ENCODE results near the gene TSSC4.

Gene TSSC4

GRCh38 chr11:2400069-2400761 lies at the start of gene TSSC4:
Gene TSSC4 (plus strand): TSS chr11:2400750. CDS start chr11:2402634, 1,884 bp downstream.
- H3K4me2 ChIP-seq, result peak within 1 kb of the TSS; percentile 98
- no peaks in the 10 kb centered on the region for H3K27me3 ChIP-seq (ENCODE audit: insufficient read depth, low read depth)
- no peak within 1 kb of the TSS for H3K4me3 ChIP-seq (IDR thresholded peaks at IDR 0.05; ENCODE audit: insufficient read depth, low read depth, low read length)
- peak within 1 kb of the TSS; percentile 74 for H3K9ac ChIP-seq
- peak within 1 kb of the TSS; percentile 52; the same call in 1 of the 2 replicates for H2AFZ ChIP-seq (ENCODE audit: low read depth)
- peaks cover 17% of the 10 kb centered on the region; the same call in 1 of the 2 replicates for H3K79me2 ChIP-seq (ENCODE audit: insufficient read depth, low read depth)
- peaks cover 6% of the 10 kb centered on the region for H3K4me1 ChIP-seq (ENCODE audit: low read depth, poor library complexity, severe bottlenecking)
- TF ChIP-seq CTCF (conservative IDR thresholded peaks at IDR 0.05; ENCODE audit: low read depth, low read length), result peak; percentile 67
- H3K27ac ChIP-seq, result peak within 1 kb of the TSS; percentile 61
- H4K20me1 ChIP-seq (ENCODE audit: insufficient read depth), result no peaks in the 10 kb centered on the region
- H3K36me3 ChIP-seq (ENCODE audit: insufficient read depth), result no peaks in the 10 kb centered on the region

- no peak overlapping the region for H3K4me2 ChIP-seq
- H3K27ac ChIP-seq, result no peak overlapping the region
- H3K79me2 ChIP-seq (ENCODE audit: insufficient read depth, low read depth), result no peaks in the 10 kb centered on the region
- no peaks in the 10 kb centered on the region for H3K4me1 ChIP-seq (ENCODE audit: low read depth, poor library complexity, severe bottlenecking)
- no peak for TF ChIP-seq CTCF (conservative IDR thresholded peaks at IDR 0.05; ENCODE audit: low read depth, low read length)
- H3K9ac ChIP-seq, result no peak overlapping the region
- H3K36me3 ChIP-seq (ENCODE audit: insufficient read depth), result no peaks in the 10 kb centered on the region
- H2AFZ ChIP-seq (ENCODE audit: low read depth), result no peak overlapping the region
- no peak overlapping the region for H3K4me3 ChIP-seq (IDR thresholded peaks at IDR 0.05; ENCODE audit: insufficient read depth, low read depth, low read length)
- H4K20me1 ChIP-seq (ENCODE audit: insufficient read depth), result no peaks in the 10 kb centered on the region
- H3K27me3 ChIP-seq (ENCODE audit: insufficient read depth, low read depth), result peaks cover 88% of the 10 kb centered on the region
Observed at GRCh38 chr11:2351701-2352100, 48.8 kb upstream of the TSSC4 start.

GRCh38 chr11:2352420-2352819 lies 48.1 kb upstream of the TSSC4 start:
- Histone ChIP-seq H3K36me3 (ENCODE audit: insufficient read depth) (no peaks in the 10 kb centered on the region), H3K4me1 (ENCODE audit: low read depth, poor library complexity, severe bottlenecking) (no peaks in the 10 kb centered on the region), H3K4me2 (no peak overlapping the region), H3K4me3 (IDR thresholded peaks at IDR 0.05; ENCODE audit: insufficient read depth, low read depth, low read length) (no peak overlapping the region), H3K79me2 (ENCODE audit: insufficient read depth, low read depth) (no peaks in the 10 kb centered on the region), H3K27ac (no peak overlapping the region), H4K20me1 (ENCODE audit: insufficient read depth) (no peaks in the 10 kb centered on the region), H2AFZ (ENCODE audit: low read depth) (no peak overlapping the region), H3K9ac (no peak overlapping the region), H3K27me3 (ENCODE audit: insufficient read depth, low read depth) (peaks cover 88% of the 10 kb centered on the region)
- no peak for TF ChIP-seq CTCF (conservative IDR thresholded peaks at IDR 0.05; ENCODE audit: low read depth, low read length)

GRCh38 chr11:2355000-2355644 lies 45.4 kb upstream of the TSSC4 start:
- no peak for TF ChIP-seq CTCF (conservative IDR thresholded peaks at IDR 0.05; ENCODE audit: low read depth, low read length)
- no peak overlapping the region for H3K27ac ChIP-seq
- H3K4me1 ChIP-seq (ENCODE audit: low read depth, poor library complexity, severe bottlenecking), result no peaks in the 10 kb centered on the region
- H3K4me2 ChIP-seq, result no peak overlapping the region
- no peak overlapping the region for H3K9ac ChIP-seq
- peaks cover 90% of the 10 kb centered on the region for H3K27me3 ChIP-seq (ENCODE audit: insufficient read depth, low read depth)
- no peak overlapping the region for H3K4me3 ChIP-seq (IDR thresholded peaks at IDR 0.05; ENCODE audit: insufficient read depth, low read depth, low read length)
- no peak overlapping the region for H2AFZ ChIP-seq (ENCODE audit: low read depth)
- H3K36me3 ChIP-seq (ENCODE audit: insufficient read depth), result no peaks in the 10 kb centered on the region
- no peaks in the 10 kb centered on the region for H4K20me1 ChIP-seq (ENCODE audit: insufficient read depth)
- no peaks in the 10 kb centered on the region for H3K79me2 ChIP-seq (ENCODE audit: insufficient read depth, low read depth)
